Measurements from ENCODE around the gene EBF3.

The EBF3 gene

GRCh38 chr10:129833994-129834739 is 129.9 kb downstream of the EBF3 start:
- H3K4me1 Mint-ChIP-seq: no peaks in the 10 kb centered on the region
- no peak overlapping the region for H3K27ac Mint-ChIP-seq
- no peak overlapping the region for H3K4me3 Mint-ChIP-seq
- no peaks in the 10 kb centered on the region for H3K9me3 Mint-ChIP-seq
- H3K36me3 Mint-ChIP-seq: no peaks in the 10 kb centered on the region
- no peaks in the 10 kb centered on the region for H3K27me3 Mint-ChIP-seq

- Mint-ChIP-seq H3K36me3 (no peaks in the 10 kb centered on the region), H3K27ac (no peak overlapping the region), H3K4me3 (no peak overlapping the region), H3K27me3 (no peaks in the 10 kb centered on the region), H3K9me3 (no peaks in the 10 kb centered on the region), H3K4me1 (no peaks in the 10 kb centered on the region)
These were observed 130.6 kb downstream of the EBF3 start for GRCh38 chr10:129833468-129833950.

- Mint-ChIP-seq H3K27ac (no peak overlapping the region), H3K4me1 (no peaks in the 10 kb centered on the region), H3K36me3 (no peaks in the 10 kb centered on the region), H3K9me3 (no peaks in the 10 kb centered on the region), H3K27me3 (no peaks in the 10 kb centered on the region), H3K4me3 (no peak overlapping the region)
These were observed 131.3 kb downstream of the EBF3 start for GRCh38 chr10:129832573-129833467.

- no peak overlapping the region for H3K27ac Mint-ChIP-seq
- no peaks in the 10 kb centered on the region for H3K27me3 Mint-ChIP-seq
- H3K4me1 Mint-ChIP-seq: no peaks in the 10 kb centered on the region
- no peak overlapping the region for H3K4me3 Mint-ChIP-seq
- no peaks in the 10 kb centered on the region for H3K9me3 Mint-ChIP-seq
- no peaks in the 10 kb centered on the region for H3K36me3 Mint-ChIP-seq
These were observed 132.9 kb downstream of the EBF3 start for GRCh38 chr10:129831150-129831549.

GRCh38 chr10:129825826-129826225 is 138.2 kb downstream of the EBF3 start:
- no peak overlapping the region for H3K27ac Mint-ChIP-seq
- H3K36me3 Mint-ChIP-seq: no peaks in the 10 kb centered on the region
- no peaks in the 10 kb centered on the region for H3K4me1 Mint-ChIP-seq
- H3K9me3 Mint-ChIP-seq: no peaks in the 10 kb centered on the region
- H3K4me3 Mint-ChIP-seq: no peak overlapping the region
- H3K27me3 Mint-ChIP-seq: no peaks in the 10 kb centered on the region

GRCh38 chr10:129825221-129825620 is 138.9 kb downstream of the EBF3 start:
- Mint-ChIP-seq H3K27me3 (no peaks in the 10 kb centered on the region), H3K27ac (no peak overlapping the region), H3K4me3 (no peak overlapping the region), H3K4me1 (no peaks in the 10 kb centered on the region), H3K36me3 (no peaks in the 10 kb centered on the region), H3K9me3 (no peaks in the 10 kb centered on the region)

GRCh38 chr10:129820451-129820850 is 143.6 kb downstream of the EBF3 start:
- no peaks in the 10 kb centered on the region for H3K9me3 Mint-ChIP-seq
- no peak overlapping the region for H3K4me3 Mint-ChIP-seq
- no peaks in the 10 kb centered on the region for H3K4me1 Mint-ChIP-seq

GRCh38 chr10:129816656-129817045 is 147.4 kb downstream of the EBF3 start:
- no peak overlapping the region for H3K27ac Mint-ChIP-seq

More at GRCh38 chr10:129820451-129820850, 143.6 kb downstream of the EBF3 start:
- Mint-ChIP-seq H3K27ac (no peak overlapping the region), H3K36me3 (peaks cover 3% of the 10 kb centered on the region), H3K27me3 (no peaks in the 10 kb centered on the region)

GRCh38 chr10:129815898-129816655 is 148.0 kb downstream of the EBF3 start:
- Mint-ChIP-seq H3K9me3 (no peaks in the 10 kb centered on the region), H3K27ac (no peak overlapping the region), H3K36me3 (peaks cover 3% of the 10 kb centered on the region), H3K27me3 (peaks cover 2% of the 10 kb centered on the region), H3K4me1 (no peaks in the 10 kb centered on the region), H3K4me3 (no peak overlapping the region)

More at GRCh38 chr10:129816656-129817045, 147.4 kb downstream of the EBF3 start:
- H3K4me3 Mint-ChIP-seq: no peak overlapping the region
- H3K36me3 Mint-ChIP-seq: peaks cover 3% of the 10 kb centered on the region
- H3K27me3 Mint-ChIP-seq: peaks cover 2% of the 10 kb centered on the region
- H3K4me1 Mint-ChIP-seq: no peaks in the 10 kb centered on the region
- H3K9me3 Mint-ChIP-seq: no peaks in the 10 kb centered on the region

- H3K4me3 Mint-ChIP-seq: no peak overlapping the region
- H3K27me3 Mint-ChIP-seq: peaks cover 2% of the 10 kb centered on the region
- H3K36me3 Mint-ChIP-seq: peaks cover 3% of the 10 kb centered on the region
- H3K4me1 Mint-ChIP-seq: no peaks in the 10 kb centered on the region
- no peak overlapping the region for H3K27ac Mint-ChIP-seq
- no peaks in the 10 kb centered on the region for H3K9me3 Mint-ChIP-seq
These were observed 149.1 kb downstream of the EBF3 start for GRCh38 chr10:129814681-129815646.

GRCh38 chr10:129812398-129812797 is 151.7 kb downstream of the EBF3 start:
- H3K27me3 Mint-ChIP-seq: peaks cover 2% of the 10 kb centered on the region
- H3K9me3 Mint-ChIP-seq: no peaks in the 10 kb centered on the region
- H3K27ac Mint-ChIP-seq: no peak overlapping the region
- no peaks in the 10 kb centered on the region for H3K4me1 Mint-ChIP-seq
- H3K4me3 Mint-ChIP-seq: no peak overlapping the region
- H3K36me3 Mint-ChIP-seq: peaks cover 1% of the 10 kb centered on the region

GRCh38 chr10:129811208-129811607 is 152.9 kb downstream of the EBF3 start:
- H3K27me3 Mint-ChIP-seq: peaks cover 2% of the 10 kb centered on the region
- no peaks in the 10 kb centered on the region for H3K4me1 Mint-ChIP-seq
- H3K9me3 Mint-ChIP-seq: peaks cover 9% of the 10 kb centered on the region
- H3K4me3 Mint-ChIP-seq: no peak overlapping the region
- peaks cover 7% of the 10 kb centered on the region for H3K36me3 Mint-ChIP-seq
- H3K27ac Mint-ChIP-seq: no peak overlapping the region

- peaks cover 13% of the 10 kb centered on the region for H3K9me3 Mint-ChIP-seq
- no peak overlapping the region for H3K27ac Mint-ChIP-seq
- no peak overlapping the region for H3K4me3 Mint-ChIP-seq
- peaks cover 9% of the 10 kb centered on the region for H3K36me3 Mint-ChIP-seq
- H3K27me3 Mint-ChIP-seq: peaks cover 2% of the 10 kb centered on the region
- no peaks in the 10 kb centered on the region for H3K4me1 Mint-ChIP-seq
These were observed 154.2 kb downstream of the EBF3 start for GRCh38 chr10:129809841-129810240.

- H3K36me3 Mint-ChIP-seq: peaks cover 10% of the 10 kb centered on the region
- H3K4me1 Mint-ChIP-seq: no peaks in the 10 kb centered on the region
- H3K9me3 Mint-ChIP-seq: peaks cover 16% of the 10 kb centered on the region
- H3K27me3 Mint-ChIP-seq: no peaks in the 10 kb centered on the region
- no peak overlapping the region for H3K27ac Mint-ChIP-seq
- no peak overlapping the region for H3K4me3 Mint-ChIP-seq
These were observed 154.6 kb downstream of the EBF3 start for GRCh38 chr10:129809431-129809830.

Measured in activated naive CD4-positive, alpha-beta T cell treated with anti-CD3 and anti-CD28 coated beads, Interleukin-2, amount 50 U/mL, for 24 hours (primary cell).